GM18873 (cell line): ENCODE results near the gene TOP2B.

Experiments
- ATAC-seq: cut with Tn5 transposase; IDR thresholded peaks from one replicate; pipeline ENCODE4 v1.9.1; 2021; ENCODE audit warnings: mild to moderate bottlenecking, moderate library complexity, moderate number of reproducible peaks; ENCODE audit not compliant: unreplicated experiment, low FRiP score

TOP2B gene

GRCh38 chr3:25664812-25665314 lies at the start of gene TOP2B:
Gene TOP2B, minus strand, starts transcription at chr3:25664907. Its CDS starts 610 bp downstream, at chr3:25664297.
- peak; percentile 92 for ATAC-seq

- no peak for ATAC-seq
Observed at GRCh38 chr3:25713341-25713985, 48.8 kb upstream of the TOP2B start.

GRCh38 chr3:25711090-25711489 lies 46.4 kb upstream of the TOP2B start:
- no peak for ATAC-seq

- no peak for ATAC-seq
Observed at GRCh38 chr3:25708036-25708435, 43.3 kb upstream of the TOP2B start.

- ATAC-seq: no peak
Observed at GRCh38 chr3:25707268-25707926, 42.7 kb upstream of the TOP2B start.

GRCh38 chr3:25706213-25706612 lies 41.5 kb upstream of the TOP2B start:
- no peak for ATAC-seq

- ATAC-seq: no peak
Observed at GRCh38 chr3:25697553-25697952, 32.8 kb upstream of the TOP2B start.

GRCh38 chr3:25695731-25696420 lies 31.2 kb upstream of the TOP2B start:
- no peak for ATAC-seq

GRCh38 chr3:25693238-25693637 lies 28.5 kb upstream of the TOP2B start:
- no peak for ATAC-seq

GRCh38 chr3:25692341-25692740 lies 27.6 kb upstream of the TOP2B start:
- ATAC-seq: no peak

GRCh38 chr3:25690768-25691533 lies 26.2 kb upstream of the TOP2B start:
- ATAC-seq: no peak

- ATAC-seq: no peak
Observed at GRCh38 chr3:25689226-25689625, 24.5 kb upstream of the TOP2B start.

- ATAC-seq: no peak
Observed at GRCh38 chr3:25687742-25688141, 23.0 kb upstream of the TOP2B start.

GRCh38 chr3:25686766-25687165 lies 22.1 kb upstream of the TOP2B start:
- no peak for ATAC-seq

GRCh38 chr3:25683882-25684281 lies 19.2 kb upstream of the TOP2B start:
- ATAC-seq: no peak

- ATAC-seq: no peak
Observed at GRCh38 chr3:25683410-25683809, 18.7 kb upstream of the TOP2B start.

- no peak for ATAC-seq
Observed at GRCh38 chr3:25679642-25680302, 15.1 kb upstream of the TOP2B start.

- ATAC-seq: no peak
Observed at GRCh38 chr3:25679166-25679565, 14.5 kb upstream of the TOP2B start.

GRCh38 chr3:25678581-25678980 lies 13.9 kb upstream of the TOP2B start:
- ATAC-seq: no peak

- no peak for ATAC-seq
Observed at GRCh38 chr3:25677121-25677520, 12.4 kb upstream of the TOP2B start.
